Natural killer cell (primary cell): ENCODE results near the gene AURKB. TPM values are rescaled to one million over a fixed set of nuclear protein-coding genes. Genes with fewer than 3 reads are reported as not detected.

ENCODE experiments used
- ATAC-seq, 3 donors: fragments of 150-1000 bp in 2 of 3; fragments of 200-7000 bp in 1 of 3; cut with Tn5 transposase; 1 replicate in 1 of 3; 2 replicates in 2 of 3; pipeline ENCODE4 v1.10.0; 2021; ENCODE audit warnings: mild to moderate bottlenecking in 2 of 3, moderate library complexity in 2 of 3
- DNase-seq, 2 donors: peaks; one replicate each; pipeline versions ENCODE4 v3.0.0 to v3.0.0-alpha.2; 2013 to 2021; ENCODE audit warnings: mixed read lengths in 1 of 2
- H3K27ac ChIP-seq: one replicate; pipeline ENCODE4 v1.5.1; 2013; ENCODE audit warnings: mild to moderate bottlenecking, low read length
- H3K27me3 ChIP-seq: one replicate; pipeline ENCODE4 v1.6.1; 2013; ENCODE audit warnings: low read length; ENCODE audit not compliant: control insufficient read depth, insufficient read depth
- H3K36me3 ChIP-seq: one replicate; pipeline ENCODE4 v1.6.1; 2013; ENCODE audit warnings: low read length; ENCODE audit not compliant: control insufficient read depth, insufficient read depth
- H3K4me1 ChIP-seq: one replicate; pipeline ENCODE4 v1.6.1; 2013; ENCODE audit warnings: low read length; ENCODE audit not compliant: control insufficient read depth, insufficient read depth
- H3K4me3 ChIP-seq: one replicate; pipeline ENCODE4 v1.5.1; 2013; ENCODE audit warnings: low read length
- H3K9me3 ChIP-seq: one replicate; pipeline ENCODE4 v1.6.1; 2013; ENCODE audit warnings: low read length; ENCODE audit not compliant: control insufficient read depth, insufficient read depth
- H3K27ac Mint-ChIP-seq, 2 donors: one replicate each; pipeline ENCODE4 v1.8.0; 2022; ENCODE audit warnings: mild to moderate bottlenecking in 2 of 2, mixed read lengths in 2 of 2, moderate library complexity in 1 of 2
- H3K27me3 Mint-ChIP-seq, 2 donors: one replicate each; pipeline ENCODE4 v1.8.0; 2022; ENCODE audit warnings: low read depth in 2 of 2, mixed read lengths in 2 of 2
- H3K36me3 Mint-ChIP-seq: one replicate; pipeline ENCODE4 v1.8.0; 2022; ENCODE audit warnings: mixed read lengths
- H3K4me1 Mint-ChIP-seq, 2 donors: one replicate each; pipeline ENCODE4 v1.8.0; 2022; ENCODE audit warnings: mixed read lengths in 2 of 2
- H3K4me3 Mint-ChIP-seq: one replicate; pipeline ENCODE4 v1.8.0; 2022; ENCODE audit warnings: mild to moderate bottlenecking, moderate library complexity, mixed read lengths
- H3K9me3 Mint-ChIP-seq, 2 donors: one replicate each; pipeline ENCODE4 v1.8.0; 2022; ENCODE audit warnings: mixed read lengths in 2 of 2
- CTCF ChIP-seq: fragments of 200-600 bp; IDR thresholded peaks from one replicate; pipeline ENCODE4 v1.8.0; 2022; ENCODE audit warnings: antibody characterized with exemption
- WGBS: methylation state at CpG from one replicate; pipeline ENCODE4 v1.1.7; 2013; ENCODE audit warnings: missing lambda C conversion rate; ENCODE audit not compliant: insufficient coverage; 5-methylcytosine and 5-hydroxymethylcytosine counted together
- intact Hi-C: fragments of 100-400 bp; cut with micrococcal nuclease; formaldehyde crosslinking; loops from one replicate; pipeline ENCODE4 v1.14.2; 2022
- total RNA-seq, 4 donors: library from RNA; stranded (reverse); fragments of 120-200 nt in 1 of 4; gene quantifications; one replicate each; pipeline versions ENCODE4 v1.2.3 to v1.2.4, GENCODE V29; 2013 to 2022

Gene AURKB
- total RNA-seq, 3 donors from 2014 or later (not counting 1 experiment from before 2014, with no cell fraction given) = 2.1 to 4.8 (median 4.1) TPM

DNA sequence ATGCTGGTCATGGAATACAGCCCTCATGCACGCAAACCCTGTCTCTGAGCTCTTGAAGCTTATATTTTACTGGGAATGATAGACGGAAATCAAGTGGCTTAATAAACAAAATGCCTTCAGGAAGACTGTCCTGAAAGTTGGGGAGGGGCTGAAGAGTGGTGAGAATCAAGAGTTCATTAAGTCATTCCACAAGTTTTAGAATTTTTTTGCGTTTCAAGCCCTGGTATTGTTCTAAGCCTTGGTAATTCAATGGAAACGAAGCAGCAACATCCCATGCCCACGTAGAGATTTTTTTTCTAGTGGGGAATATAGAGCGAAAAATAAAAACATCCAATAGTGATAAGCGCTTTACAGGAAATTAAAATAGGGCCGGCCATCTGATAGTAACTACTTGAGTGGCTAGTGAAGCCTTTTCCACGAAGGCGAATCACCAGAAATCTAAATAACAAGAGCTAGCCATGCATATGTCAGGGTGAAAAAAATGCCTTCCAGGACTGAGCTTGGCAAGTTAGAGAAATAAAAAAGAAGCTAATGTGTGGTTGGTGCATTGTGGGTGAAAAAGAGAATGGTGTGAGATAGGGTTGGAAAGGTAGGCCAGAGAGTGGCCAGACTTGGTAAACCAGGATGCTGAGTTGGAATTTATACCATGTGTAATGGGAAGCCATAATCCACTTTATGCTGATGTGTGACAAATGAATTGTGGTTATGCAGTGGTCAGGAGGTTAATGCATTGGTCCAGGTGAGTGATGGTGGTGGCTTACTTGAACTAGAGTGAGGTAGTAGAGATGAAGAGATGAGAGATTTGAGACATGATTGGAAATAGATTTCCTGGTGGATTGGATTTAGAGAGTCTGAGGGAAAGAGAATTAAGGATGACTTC is 39.5 kb upstream of the AURKB start:
- intact Hi-C loops = loop anchor here (2.0 to 10.0 kb wide), 5 partner anchors 38 to 405 kb away; partner anchors contain the start of genes AURKB and RANGRF
- Mint-ChIP-seq H3K27me3 (no peaks in the 10 kb centered on the region), H3K4me3 (peak overlapping the region; percentile 94), H3K27ac (peak overlapping the region; percentile 92 to 97), H3K9me3 (no peaks in the 10 kb centered on the region), H3K4me1 (peaks cover 33 to 42% of the 10 kb centered on the region in 2 donors), H3K36me3 (no peaks in the 10 kb centered on the region)
- 28% methylated on average over 10 of the region's 10 CpGs for WGBS
- DNase-seq (no peak), ATAC-seq (no peak)
- H3K27me3 ChIP-seq = no peaks in the 10 kb centered on the region
- peak overlapping the region; percentile 99 for H3K27ac ChIP-seq
- H3K4me1 ChIP-seq = peaks cover 37% of the 10 kb centered on the region
- peaks cover 11% of the 10 kb centered on the region for H3K36me3 ChIP-seq
- peak overlapping the region; percentile 74 for H3K4me3 ChIP-seq
- no peaks in the 10 kb centered on the region for H3K9me3 ChIP-seq
- no peak for TF ChIP-seq CTCF

GRCh38 chr17:8248751-8249607 is 38.6 kb upstream of the AURKB start, which contains the start of gene PFAS:
PFAS (plus strand) TSS chr17:8249289; CDS start chr17:8253938, 4,649 bp downstream.
- DNase-seq (peak; percentile 98 to 99), ATAC-seq (peak; percentile 51 to 71 (median 63))
- peaks cover 37% of the 10 kb centered on the region for H3K4me1 ChIP-seq
- Mint-ChIP-seq H3K27ac (peak within 1 kb of the TSS; percentile 92 to 97), H3K4me1 (peaks cover 33 to 51% of the 10 kb centered on the region in 2 donors), H3K4me3 (peak within 1 kb of the TSS; percentile 94), H3K9me3 (no peaks in the 10 kb centered on the region), H3K27me3 (no peaks in the 10 kb centered on the region), H3K36me3 (no peaks in the 10 kb centered on the region)
- peaks cover 8% of the 10 kb centered on the region for H3K36me3 ChIP-seq
- H3K27ac ChIP-seq = peak within 1 kb of the TSS; percentile 99
- no peak for TF ChIP-seq CTCF
- H3K9me3 ChIP-seq = no peaks in the 10 kb centered on the region
- no peaks in the 10 kb centered on the region for H3K27me3 ChIP-seq
- under 1% methylated on average over 58 of the region's 58 CpGs for WGBS
- intact Hi-C loops = loop anchor here (2.0 to 10.0 kb wide), 5 partner anchors 37 to 404 kb away; partner anchors contain the start of genes AURKB and RANGRF
- H3K4me3 ChIP-seq = peak within 1 kb of the TSS; percentile 74

DNA sequence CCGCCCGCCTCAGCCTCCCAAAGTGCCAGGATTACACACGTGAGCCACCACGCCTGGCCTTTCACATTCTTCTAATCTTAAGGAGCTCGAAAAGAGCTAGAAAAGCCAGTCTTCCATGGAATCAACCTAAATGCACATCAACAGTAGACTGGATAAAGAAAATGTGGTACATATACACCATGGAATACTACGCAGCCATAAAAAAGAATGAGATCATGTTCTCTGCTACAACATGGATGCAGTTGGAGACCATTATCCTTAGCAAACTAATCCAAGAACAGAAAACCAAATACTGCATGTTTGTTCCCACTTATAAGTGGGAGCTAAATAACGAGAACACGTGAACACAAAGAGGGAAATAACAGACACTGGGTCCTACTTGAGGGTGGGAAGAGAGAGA is 34.4 kb upstream of the AURKB start:
- H3K27me3 ChIP-seq = no peaks in the 10 kb centered on the region
- no peak overlapping the region for H3K4me3 Mint-ChIP-seq
- WGBS = 95% methylated on average over 7 of the region's 8 CpGs
- intact Hi-C loops = loop anchor here (5.0 to 10.0 kb wide), 2 partner anchors 32 to 400 kb away; partner anchors contain the start of gene AURKB
- H3K4me1 Mint-ChIP-seq = peaks cover 29 to 61% of the 10 kb centered on the region in 2 donors
- H3K36me3 Mint-ChIP-seq = peaks cover 6% of the 10 kb centered on the region
- no peaks in the 10 kb centered on the region for H3K27me3 Mint-ChIP-seq
- no peak overlapping the region for H3K4me3 ChIP-seq
- H3K9me3 ChIP-seq = no peaks in the 10 kb centered on the region
- DNase-seq (no peak), ATAC-seq (no peak)
- no peak for TF ChIP-seq CTCF
- peaks cover 42% of the 10 kb centered on the region for H3K4me1 ChIP-seq
- peaks cover 27% of the 10 kb centered on the region for H3K36me3 ChIP-seq
- H3K27ac Mint-ChIP-seq = peak overlapping the region; percentile 92 to 97
- H3K27ac ChIP-seq = no peak overlapping the region
- no peaks in the 10 kb centered on the region for H3K9me3 Mint-ChIP-seq
